ENCODE results near the gene HSD17B14. TPM values are rescaled to one million over a fixed set of nuclear protein-coding genes. Genes with fewer than 3 reads are reported as not detected.

Gene HSD17B14
- total and polyA plus RNA-seq, 2 of the 8 experiments (the other 6 are each of a cell fraction or from before 2014, with no cell fraction given) = 8.4 to 25.5 TPM

GRCh38 chr19:48867123-48867745, 30.9 kb upstream of the HSD17B14 start:
- Histone ChIP-seq H3K4me2 (ENCODE audit: insufficient read depth in 1 of 2, low read depth in 2 of 2, low read length in 2 of 2) (peak overlapping the region; percentile 50 to 88), H3K18ac (ENCODE audit: extremely low read depth, low read length) (peak overlapping the region; percentile 83; the same call in 1 of the 2 replicates), H3K79me1 (ENCODE audit: low read depth, low read length) (no peaks in the 10 kb centered on the region), H2BK5ac (ENCODE audit: low read depth, low read length) (no peak overlapping the region), H3K4ac (replicated peaks; ENCODE audit: insufficient read length, low read depth, low read length) (no peak overlapping the region), H3K36me3 (ENCODE audit: control insufficient read depth in 2 of 4, insufficient read depth in 4 of 4, low read length in 3 of 4) (no peaks in the 10 kb centered on the region; a peak in 1 of 8 replicates), H3K14ac (ENCODE audit: insufficient read length) (no peak overlapping the region), H2BK120ac (replicated peaks; ENCODE audit: low read depth, low read length) (no peak overlapping the region), H2AFZ (ENCODE audit: low read length) (no peak overlapping the region), H2BK20ac (ENCODE audit: low read length) (peak overlapping the region; percentile 25; the same call in 1 of the 2 replicates), H4K8ac (ENCODE audit: extremely low read depth, insufficient read depth, low read length) (no peak overlapping the region), H4K5ac (ENCODE audit: insufficient read length, low read depth, low read length) (no peak overlapping the region), H2BK15ac (ENCODE audit: low read length) (peak overlapping the region; percentile 29; the same call in 1 of the 2 replicates), H3K4me1 (replicated peaks in 1 of 4; ENCODE audit: control insufficient read depth in 3 of 4, insufficient read depth in 4 of 4, low read length in 3 of 4) (peaks cover 0 to 16% (median 10%) of the 10 kb centered on the region in 4 experiments; a peak in 6 of 7 replicates), H2BK12ac (ENCODE audit: low read depth, low read length) (no peak overlapping the region), H3K56ac (replicated peaks; ENCODE audit: insufficient read length, low read depth, low read length) (no peak overlapping the region), H4K91ac (replicated peaks; ENCODE audit: insufficient read length, low read length) (peak overlapping the region; percentile 15), H3K9me3 (ENCODE audit: insufficient read depth in 2 of 2, low read depth in 1 of 2, low read length in 1 of 2) (no peaks in the 10 kb centered on the region), H3K27me3 (replicated peaks in 1 of 4; ENCODE audit: control insufficient read depth in 3 of 4, extremely low read depth in 1 of 4, insufficient read depth in 3 of 4, low read length in 3 of 4) (no peaks in the 10 kb centered on the region), H3K27ac (ENCODE audit: low read depth, low read length) (no peak overlapping the region; the same call in 1 of the 2 replicates), H3K9ac (replicated peaks in 1 of 4; ENCODE audit: extremely low read depth in 1 of 4, low read depth in 3 of 4, low read length in 3 of 4) (no peak overlapping the region), H3K23me2 (ENCODE audit: low read depth, low read length) (peaks cover 6% of the 10 kb centered on the region; the same call in 1 of the 2 replicates), H3K23ac (ENCODE audit: insufficient read length) (no peak overlapping the region), H3K79me2 (ENCODE audit: control insufficient read depth in 1 of 2, insufficient read depth in 2 of 2, low read length in 2 of 2) (no peaks in the 10 kb centered on the region), H3K4me3 (ENCODE audit: extremely low read depth in 1 of 4, insufficient read depth in 2 of 4, low read depth in 3 of 4, low read length in 4 of 4) (peak overlapping the region in 3 of 4 experiments; percentile 4 to 46 (median 14); a peak in 3 of 8 replicates), H2AK5ac (ENCODE audit: low read depth, low read length) (no peak overlapping the region), H4K20me1 (replicated peaks in 1 of 2; ENCODE audit: control insufficient read depth in 1 of 2, insufficient read depth in 2 of 2, low read length in 2 of 2) (no peaks in the 10 kb centered on the region)
- POLR2A ChIA-PET (ENCODE audit: partially characterized antibody) = interaction anchor here (0.6 to 2.6 kb wide), 6 partner anchors 9 to 98 kb away, joined by 3 to 12 read pairs (median 5); partner anchors contain the start of gene FTL
- CTCF ChIA-PET (ENCODE audit: partially characterized antibody) = interaction anchor here (0.6 to 2.9 kb wide), 6 partner anchors 21 to 323 kb away, joined by 3 to 9 read pairs (median 4); no protein-coding TSS in a partner anchor
- TF ChIP-seq CTBP2 (IDR thresholded peaks at IDR 0.05; ENCODE audit: borderline replicate concordance, insufficient read depth, insufficient read length, low read length) = no peak
- no peak for TF ChIP-seq ASH2L (IDR thresholded peaks at IDR 0.05; ENCODE audit: low read length)
- TF ChIP-seq GTF2F1 (IDR thresholded peaks at IDR 0.05; ENCODE audit: borderline replicate concordance, low read depth, low read length) = no peak
- TF ChIP-seq RAD21 (IDR thresholded peaks at IDR 0.05 in 1 of 2, conservative IDR thresholded peaks at IDR 0.05 in 1 of 2; ENCODE audit: low read depth in 2 of 2, low read length in 2 of 2) = no peak
- no peak for TF ChIP-seq SP2 (IDR thresholded peaks at IDR 0.05; ENCODE audit: low read length)
- no peak for TF ChIP-seq MAX (IDR thresholded peaks at IDR 0.05)
- TF ChIP-seq CEBPB (IDR thresholded peaks at IDR 0.05; ENCODE audit: low read depth, low read length) = no peak
- no peak for TF ChIP-seq SUZ12 (IDR thresholded peaks at IDR 0.05; ENCODE audit: low read length)
- 85% methylated on average over 13 of the region's 14 CpGs; no CpG with 5 or more reads in 1 of the 2 experiments for WGBS, 2 experiments (ENCODE audit: extremely low coverage in 1 of 2, insufficient coverage in 1 of 2, insufficient read length in 1 of 2, insufficient replicate concordance in 2 of 2, low coverage in 1 of 2, low lambda C conversion rate in 2 of 2, missing lambda C conversion rate in 1 of 2)
- DNase-seq (ENCODE audit: low read depth in 1 of 2, low spot score in 2 of 2) (no peak), FAIRE-seq (no peak)

Data from H1 (cell line).